ENCODE measurements around the gene MTG2. TPM values are rescaled to one million over a fixed set of nuclear protein-coding genes. Genes with fewer than 3 reads are reported as not detected.

Gene MTG2
- total and polyA plus RNA-seq, 10 of the 15 experiments (the other 5 are each of a cell fraction or from before 2014, with no cell fraction given) = 6.2 to 52.4 (median 34.3) TPM

DNA sequence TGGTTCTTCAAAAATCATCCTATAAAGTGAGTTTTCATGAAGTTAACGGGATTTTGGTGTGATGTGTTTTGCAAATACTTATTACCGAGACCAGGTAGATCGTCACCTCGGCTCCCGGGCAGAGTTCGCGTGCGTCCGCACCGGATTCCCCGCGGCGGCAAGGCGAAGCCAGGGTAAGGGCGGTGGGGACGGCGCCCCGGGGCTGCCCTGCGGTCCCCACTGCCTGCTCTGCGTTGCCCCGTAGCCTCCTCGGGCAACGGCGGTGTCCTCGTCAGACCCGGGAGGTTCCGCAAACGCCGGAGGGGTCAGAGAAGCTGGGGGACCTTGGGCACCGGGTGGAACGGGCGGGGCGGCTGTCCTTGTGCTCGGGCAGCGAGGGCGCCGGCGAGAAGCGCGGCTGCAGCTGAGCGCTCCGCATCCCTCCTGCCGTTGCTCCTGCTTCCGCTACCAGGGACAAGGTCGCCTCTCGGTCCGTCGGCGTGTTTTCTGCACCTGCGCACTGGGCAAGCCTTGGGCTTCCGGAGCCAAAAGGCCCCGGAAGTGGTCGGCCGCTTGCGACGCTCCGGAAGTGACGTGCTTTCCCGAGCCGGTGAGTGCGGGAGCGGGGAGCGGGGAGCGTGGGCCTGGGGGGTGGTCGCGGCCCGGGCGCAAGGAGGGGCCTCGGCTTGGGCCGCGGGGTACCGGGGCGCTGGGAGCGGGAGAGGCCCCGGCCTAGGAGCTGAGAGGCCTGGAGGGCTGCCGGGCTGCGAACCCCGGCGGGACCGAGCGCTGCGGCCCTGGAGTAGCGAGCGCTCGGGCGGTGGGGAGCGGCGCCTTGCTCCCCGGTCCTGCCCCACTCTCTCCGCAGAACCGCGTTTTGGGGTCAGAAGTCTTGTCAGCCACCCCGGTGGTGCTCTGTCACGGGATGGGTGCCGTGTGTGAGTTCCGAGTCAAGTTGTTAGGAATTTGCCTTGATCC is at the start of gene MTG2 (continued):
- TF ChIP-seq RAD21 (IDR thresholded peaks at IDR 0.05; ENCODE audit: insufficient read depth, low read depth, low read length) = no peak
- peak; percentile 61 for TF ChIP-seq NRF1 (conservative IDR thresholded peaks at IDR 0.05; ENCODE audit: low read depth, low read length)
- no peak for TF ChIP-seq MTA2 (IDR thresholded peaks at IDR 0.05; ENCODE audit: low read depth)
- TF ChIP-seq, protein P1, sequence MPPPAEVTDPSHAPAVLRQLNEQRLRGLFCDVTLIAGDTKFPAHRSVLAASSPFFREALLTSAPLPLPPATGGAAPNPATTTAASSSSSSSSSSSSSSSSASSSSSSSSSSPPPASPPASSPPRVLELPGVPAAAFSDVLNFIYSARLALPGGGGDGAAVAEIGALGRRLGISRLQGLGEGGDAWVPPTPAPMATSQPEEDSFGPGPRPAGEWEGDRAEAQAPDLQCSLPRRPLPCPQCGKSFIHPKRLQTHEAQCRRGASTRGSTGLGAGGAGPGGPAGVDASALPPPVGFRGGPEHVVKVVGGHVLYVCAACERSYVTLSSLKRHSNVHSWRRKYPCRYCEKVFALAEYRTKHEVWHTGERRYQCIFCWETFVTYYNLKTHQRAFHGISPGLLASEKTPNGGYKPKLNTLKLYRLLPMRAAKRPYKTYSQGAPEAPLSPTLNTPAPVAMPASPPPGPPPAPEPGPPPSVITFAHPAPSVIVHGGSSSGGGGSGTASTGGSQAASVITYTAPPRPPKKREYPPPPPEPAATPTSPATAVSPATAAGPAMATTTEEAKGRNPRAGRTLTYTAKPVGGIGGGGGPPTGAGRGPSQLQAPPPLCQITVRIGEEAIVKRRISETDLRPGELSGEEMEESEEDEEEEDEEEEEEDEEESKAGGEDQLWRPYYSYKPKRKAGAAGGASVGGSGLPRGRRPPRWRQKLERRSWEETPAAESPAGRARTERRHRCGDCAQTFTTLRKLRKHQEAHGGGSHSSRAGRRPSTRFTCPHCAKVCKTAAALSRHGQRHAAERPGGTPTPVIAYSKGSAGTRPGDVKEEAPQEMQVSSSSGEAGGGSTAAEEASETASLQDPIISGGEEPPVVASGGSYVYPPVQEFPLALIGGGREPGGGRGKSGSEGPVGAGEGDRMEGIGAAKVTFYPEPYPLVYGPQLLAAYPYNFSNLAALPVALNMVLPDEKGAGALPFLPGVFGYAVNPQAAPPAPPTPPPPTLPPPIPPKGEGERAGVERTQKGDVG (CRISPR knock-in tag; IDR thresholded peaks at IDR 0.05) = no peak
- peak; percentile 97 for TF ChIP-seq POLR2AphosphoS2 (IDR thresholded peaks at IDR 0.05; ENCODE audit: low read depth, low read length)
- no peak for TF ChIP-seq FOS (IDR thresholded peaks at IDR 0.05; ENCODE audit: borderline replicate concordance, extremely low read depth, insufficient read length)
- peak; percentile 34; the same call in 1 of the 2 replicates for TF ChIP-seq HDGF (IDR thresholded peaks at IDR 0.05)
- TF ChIP-seq ZNF207 (IDR thresholded peaks at IDR 0.05; ENCODE audit: borderline replicate concordance) = 0 out of 2 replicates have a peak, but pooled peaks have one; percentile 15
- TF ChIP-seq USF1 (IDR thresholded peaks at IDR 0.05; ENCODE audit: borderline replicate concordance, extremely low read length, insufficient read depth, low read depth, low read length) = no peak
- TF ChIP-seq, protein P2, sequence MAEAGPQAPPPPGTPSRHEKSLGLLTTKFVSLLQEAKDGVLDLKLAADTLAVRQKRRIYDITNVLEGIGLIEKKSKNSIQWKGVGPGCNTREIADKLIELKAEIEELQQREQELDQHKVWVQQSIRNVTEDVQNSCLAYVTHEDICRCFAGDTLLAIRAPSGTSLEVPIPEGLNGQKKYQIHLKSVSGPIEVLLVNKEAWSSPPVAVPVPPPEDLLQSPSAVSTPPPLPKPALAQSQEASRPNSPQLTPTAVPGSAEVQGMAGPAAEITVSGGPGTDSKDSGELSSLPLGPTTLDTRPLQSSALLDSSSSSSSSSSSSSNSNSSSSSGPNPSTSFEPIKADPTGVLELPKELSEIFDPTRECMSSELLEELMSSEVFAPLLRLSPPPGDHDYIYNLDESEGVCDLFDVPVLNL (IDR thresholded peaks at IDR 0.05; ENCODE audit: low read depth, low read length) = no peak
- no peak for TF ChIP-seq ATF7 (IDR thresholded peaks at IDR 0.05; ENCODE audit: low read depth)
- no peak for TF ChIP-seq SREBF1 (IDR thresholded peaks at IDR 0.05; ENCODE audit: low read length)
- TF ChIP-seq ZSCAN29 (IDR thresholded peaks at IDR 0.05) = no peak
- TF ChIP-seq MAX (IDR thresholded peaks at IDR 0.05; ENCODE audit: low read depth, low read length) = peak; percentile 80; the same call in 1 of the 2 replicates
- peak; percentile 51; the same call in 1 of the 2 replicates for TF ChIP-seq RBBP5 (conservative IDR thresholded peaks at IDR 0.05)
- TF ChIP-seq POLR2A (IDR thresholded peaks at IDR 0.05; ENCODE audit: low read depth, low read length) = peak; percentile 100
- peak; percentile 96 for TF ChIP-seq MXI1 (IDR thresholded peaks at IDR 0.05; ENCODE audit: low read depth, low read length)
- TF ChIP-seq SMAD1 (IDR thresholded peaks at IDR 0.05; ENCODE audit: low read depth, partially characterized antibody) = no peak
- TF ChIP-seq KDM1A (IDR thresholded peaks at IDR 0.05; ENCODE audit: borderline replicate concordance) = no peak
- TF ChIP-seq NR2F1 (conservative IDR thresholded peaks at IDR 0.05) = peak; percentile 78
- peak; percentile 52 for TF ChIP-seq E4F1 (IDR thresholded peaks at IDR 0.05; ENCODE audit: borderline replicate concordance, partially characterized antibody)
- peak; percentile 94 for TF ChIP-seq GABPA (IDR thresholded peaks at IDR 0.05; ENCODE audit: low read depth)
- TF ChIP-seq SMAD5 (IDR thresholded peaks at IDR 0.05; ENCODE audit: low read depth) = peak; percentile 94

All from GM12878 (cell line).